Activated T-cell treated with anti-CD3 and anti-CD28 coated beads, Interleukin-2, amount 50 U/mL, for 72 hours (primary cell): ENCODE data around the gene USP24. TPM values are rescaled to one million over a fixed set of nuclear protein-coding genes. Genes with fewer than 3 reads are reported as not detected.
A peak's percentile ranks its signal among the peaks of the same experiment; 100 is the strongest.

Experiments
- ATAC-seq, 2 donors: fragments of 150-1000 bp; cut with Tn5 transposase; replicated peaks in 1 of 2; 2 replicates each; pipeline ENCODE4 v1.10.0; 2021; ENCODE audit warnings: moderate library complexity in 2 of 2, mild to moderate bottlenecking in 1 of 2
- DNase-seq, 2 donors: peaks; one replicate each; pipeline ENCODE4 v3.0.0; 2021 to 2022; ENCODE audit warnings: mixed read lengths in 1 of 2
- H3K27ac Mint-ChIP-seq: one replicate; pipeline ENCODE4 v1.8.0; 2022; ENCODE audit warnings: mild to moderate bottlenecking, moderate library complexity, mixed read lengths
- H3K27me3 Mint-ChIP-seq: one replicate; pipeline ENCODE4 v1.8.0; 2022; ENCODE audit warnings: low read depth, mixed read lengths
- H3K36me3 Mint-ChIP-seq, 2 donors: one replicate each; pipeline ENCODE4 v1.8.0; 2022; ENCODE audit warnings: mixed read lengths in 2 of 2, mild to moderate bottlenecking in 1 of 2; ENCODE audit not compliant: insufficient read depth in 2 of 2
- H3K4me1 Mint-ChIP-seq: one replicate; pipeline ENCODE4 v1.8.0; 2022; ENCODE audit warnings: low read depth, mixed read lengths
- H3K4me3 Mint-ChIP-seq, 2 donors: one replicate each; pipeline ENCODE4 v1.8.0; 2022; ENCODE audit warnings: mild to moderate bottlenecking in 2 of 2, mixed read lengths in 2 of 2, moderate library complexity in 2 of 2
- H3K9me3 Mint-ChIP-seq, 2 donors: one replicate each; pipeline ENCODE4 v1.8.0; 2022; ENCODE audit warnings: mixed read lengths in 2 of 2
- total RNA-seq, 2 donors: library from RNA; stranded (reverse); gene quantifications; one replicate each; pipeline ENCODE4 v1.2.3, GENCODE V29; 2022

Gene USP24
- total RNA-seq, 2 donors from 2014 or later: 46.1 to 46.2 TPM

- DNase-seq (no peak), ATAC-seq (no peak)
- Mint-ChIP-seq H3K4me3 (no peak overlapping the region), H3K36me3 (no peaks in the 10 kb centered on the region), H3K4me1 (peaks cover 13% of the 10 kb centered on the region), H3K9me3 (no peaks in the 10 kb centered on the region), H3K27me3 (no peaks in the 10 kb centered on the region), H3K27ac (no peak overlapping the region)
Observed at GRCh38 chr1:55222152-55222551, 7.0 kb upstream of the USP24 start.

- peak overlapping the region; percentile 99 for H3K27ac Mint-ChIP-seq
- no peaks in the 10 kb centered on the region for H3K27me3 Mint-ChIP-seq
- H3K4me3 Mint-ChIP-seq: peak overlapping the region; percentile 20 to 95
- H3K4me1 Mint-ChIP-seq: peaks cover 43% of the 10 kb centered on the region
- H3K36me3 Mint-ChIP-seq: peaks cover 1 to 10% of the 10 kb centered on the region in 2 donors
- no peak for ATAC-seq
- no peaks in the 10 kb centered on the region for H3K9me3 Mint-ChIP-seq
- no peak for DNase-seq
Observed at GRCh38 chr1:55217226-55217986, 2.2 kb upstream of the USP24 start.

GRCh38 chr1:55216096-55216495 lies 932 bp upstream of the USP24 start:
- Mint-ChIP-seq H3K27me3 (no peaks in the 10 kb centered on the region), H3K9me3 (no peaks in the 10 kb centered on the region), H3K27ac (peak overlapping the region; percentile 99), H3K4me1 (peaks cover 57% of the 10 kb centered on the region), H3K4me3 (peak overlapping the region; percentile 95 to 96), H3K36me3 (peaks cover 1 to 10% of the 10 kb centered on the region in 2 donors)
- DNase-seq (no peak), ATAC-seq (no peak)

- peaks cover 69% of the 10 kb centered on the region for H3K4me1 Mint-ChIP-seq
- DNase-seq (no peak), ATAC-seq (peak; percentile 36 to 50)
- no peaks in the 10 kb centered on the region for H3K9me3 Mint-ChIP-seq
- no peaks in the 10 kb centered on the region for H3K27me3 Mint-ChIP-seq
- H3K36me3 Mint-ChIP-seq: peaks cover 1 to 13% of the 10 kb centered on the region in 2 donors
- H3K4me3 Mint-ChIP-seq: peak overlapping the region in 1 of 2 donors; percentile 96
- H3K27ac Mint-ChIP-seq: no peak overlapping the region
Observed at GRCh38 chr1:55214934-55215193, 300 bp downstream of the USP24 start.

- peak; percentile 16 for ATAC-seq
- H3K9me3 Mint-ChIP-seq: no peaks in the 10 kb centered on the region
- DNase-seq: peak; percentile 35 to 40
- peak overlapping the region; percentile 97 for H3K27ac Mint-ChIP-seq
- H3K27me3 Mint-ChIP-seq: no peaks in the 10 kb centered on the region
- peak overlapping the region; percentile 96 to 97 for H3K4me3 Mint-ChIP-seq
- H3K36me3 Mint-ChIP-seq: peaks cover 1 to 13% of the 10 kb centered on the region in 2 donors
- H3K4me1 Mint-ChIP-seq: peaks cover 74% of the 10 kb centered on the region
Observed at GRCh38 chr1:55214212-55214933, 791 bp downstream of the USP24 start.

- Mint-ChIP-seq H3K27me3 (no peaks in the 10 kb centered on the region), H3K27ac (peak overlapping the region; percentile 97), H3K4me1 (peaks cover 79% of the 10 kb centered on the region), H3K4me3 (peak overlapping the region; percentile 96 to 97), H3K9me3 (no peaks in the 10 kb centered on the region), H3K36me3 (peaks cover 1 to 13% of the 10 kb centered on the region in 2 donors)
- DNase-seq (peak in 1 of 2 donors; percentile 30), ATAC-seq (no peak)
Observed at GRCh38 chr1:55213885-55214211, 1.3 kb downstream of the USP24 start.

- Mint-ChIP-seq H3K27ac (peak overlapping the region; percentile 97), H3K4me1 (peaks cover 82% of the 10 kb centered on the region), H3K27me3 (no peaks in the 10 kb centered on the region), H3K9me3 (no peaks in the 10 kb centered on the region), H3K36me3 (peaks cover 1 to 13% of the 10 kb centered on the region in 2 donors), H3K4me3 (peak overlapping the region; percentile 96 to 97)
- ATAC-seq: no peak
- DNase-seq: no peak
Observed at GRCh38 chr1:55213151-55213884, 1.8 kb downstream of the USP24 start.

- Mint-ChIP-seq H3K4me1 (peaks cover 82% of the 10 kb centered on the region), H3K27me3 (no peaks in the 10 kb centered on the region), H3K9me3 (no peaks in the 10 kb centered on the region), H3K27ac (peak overlapping the region; percentile 60), H3K4me3 (peak overlapping the region; percentile 96 to 97), H3K36me3 (peaks cover 3 to 13% of the 10 kb centered on the region in 2 donors)
- no peak for DNase-seq
- ATAC-seq: no peak
Observed at GRCh38 chr1:55212349-55213150, 2.6 kb downstream of the USP24 start.

GRCh38 chr1:55211863-55212262 lies 3.3 kb downstream of the USP24 start:
- Mint-ChIP-seq H3K4me3 (peak overlapping the region; percentile 96 to 97), H3K27me3 (no peaks in the 10 kb centered on the region), H3K27ac (peak overlapping the region; percentile 60), H3K36me3 (peaks cover 3 to 13% of the 10 kb centered on the region in 2 donors), H3K4me1 (peaks cover 80% of the 10 kb centered on the region), H3K9me3 (no peaks in the 10 kb centered on the region)
- ATAC-seq: no peak
- DNase-seq: no peak

GRCh38 chr1:55210990-55211801 lies 4.0 kb downstream of the USP24 start:
- Mint-ChIP-seq H3K9me3 (no peaks in the 10 kb centered on the region), H3K27me3 (no peaks in the 10 kb centered on the region), H3K4me3 (peak overlapping the region; percentile 41 to 83), H3K4me1 (peaks cover 79% of the 10 kb centered on the region), H3K27ac (peak overlapping the region; percentile 41), H3K36me3 (peaks cover 8 to 12% of the 10 kb centered on the region in 2 donors)
- DNase-seq (no peak), ATAC-seq (no peak)

- Mint-ChIP-seq H3K36me3 (peaks cover 6 to 10% of the 10 kb centered on the region in 2 donors), H3K4me1 (peaks cover 91% of the 10 kb centered on the region), H3K4me3 (peak overlapping the region; percentile 57 to 74), H3K27me3 (no peaks in the 10 kb centered on the region), H3K9me3 (no peaks in the 10 kb centered on the region), H3K27ac (peak overlapping the region; percentile 62)
- ATAC-seq: peak; percentile 28 to 39
- no peak for DNase-seq
Observed at GRCh38 chr1:55209247-55209646, 5.9 kb downstream of the USP24 start.

- ATAC-seq: no peak
- no peaks in the 10 kb centered on the region for H3K9me3 Mint-ChIP-seq
Observed at GRCh38 chr1:55206210-55206609, 9.0 kb downstream of the USP24 start.

More at GRCh38 chr1:55206210-55206609, 9.0 kb downstream of the USP24 start:
- Mint-ChIP-seq H3K4me1 (peaks cover 88% of the 10 kb centered on the region), H3K27me3 (no peaks in the 10 kb centered on the region), H3K27ac (no peak overlapping the region), H3K4me3 (no peak overlapping the region), H3K36me3 (peaks cover 2 to 11% of the 10 kb centered on the region in 2 donors)
- DNase-seq: no peak
